ENCODE data around the gene MDH2. TPM values are rescaled to one million over a fixed set of nuclear protein-coding genes. Genes with fewer than 3 reads are reported as not detected.
"Not testable (repeated sequence)": the region's sequence is repeated elsewhere in the genome, so short reads cannot be mapped to it uniquely, and the experiment has no call there.

MDH2 gene
- total RNA-seq, 6 donors from 2014 or later, result 52.4 to 131 (median 111) TPM

GRCh38 chr7:76095908-76096307 is 48.0 kb downstream of the MDH2 start:
- DNase-seq, result no peak
- no peak overlapping the region for H3K27ac ChIP-seq
- no peaks in the 10 kb centered on the region for H3K27me3 ChIP-seq
- no peak overlapping the region for H3K4me3 ChIP-seq
- H3K36me3 ChIP-seq, result no peaks in the 10 kb centered on the region
- no peak for ATAC-seq (ENCODE audit: low FRiP score in 2 of 2)
- no peaks in the 10 kb centered on the region for H3K4me1 ChIP-seq
- TF ChIP-seq EP300 (IDR thresholded peaks at IDR 0.05) (no peak), POLR2A (IDR thresholded peaks at IDR 0.05) (no peak), CTCF (IDR thresholded peaks at IDR 0.05) (no peak), POLR2AphosphoS5 (IDR thresholded peaks at IDR 0.05) (no peak)
- no peaks in the 10 kb centered on the region for H3K9me3 ChIP-seq
- WGBS, 2 donors, result 86 to 95% methylated on average over 3 of the region's 3 CpGs

GRCh38 chr7:76101693-76102437 is 54.0 kb downstream of the MDH2 start:
- not testable (repeated sequence) for DNase-seq, H3K4me1 ChIP-seq
- 87 to 90% methylated on average over 12 of the region's 12 CpGs for WGBS, 2 donors

GRCh38 chr7:76103788-76104187 is 55.9 kb downstream of the MDH2 start:
- H3K4me1 ChIP-seq; H3K36me3 ChIP-seq; ATAC-seq (ENCODE audit: low FRiP score in 2 of 2); H3K4me3 ChIP-seq; H3K9me3 ChIP-seq; DNase-seq; H3K27me3 ChIP-seq; H3K27ac ChIP-seq: not testable (repeated sequence)
- 88 to 100% methylated on average over 2 of the region's 2 CpGs for WGBS, 2 donors

More at GRCh38 chr7:76101693-76102437, 54.0 kb downstream of the MDH2 start:
- H3K27me3 ChIP-seq; H3K36me3 ChIP-seq; ATAC-seq (ENCODE audit: low FRiP score in 2 of 2); H3K9me3 ChIP-seq; H3K27ac ChIP-seq; H3K4me3 ChIP-seq: not testable (repeated sequence)

GRCh38 chr7:76106130-76106529 is 58.2 kb downstream of the MDH2 start:
- not testable (repeated sequence) for H3K4me3 ChIP-seq; DNase-seq; H3K9me3 ChIP-seq; H3K4me1 ChIP-seq; H3K36me3 ChIP-seq; H3K27me3 ChIP-seq; H3K27ac ChIP-seq; ATAC-seq (ENCODE audit: low FRiP score in 2 of 2)
- WGBS, 2 donors, result 86 to 94% methylated on average over 6 of the region's 6 CpGs

GRCh38 chr7:76106893-76107292 is 59.0 kb downstream of the MDH2 start:
- H3K4me3 ChIP-seq, result no peak overlapping the region
- H3K4me1 ChIP-seq, result no peaks in the 10 kb centered on the region
- TF ChIP-seq CTCF (IDR thresholded peaks at IDR 0.05), result no peak
- no peak for TF ChIP-seq EP300 (IDR thresholded peaks at IDR 0.05)
- TF ChIP-seq POLR2AphosphoS5 (IDR thresholded peaks at IDR 0.05), result no peak
- no peak for TF ChIP-seq POLR2A (IDR thresholded peaks at IDR 0.05)
- H3K9me3 ChIP-seq, result no peaks in the 10 kb centered on the region
- H3K27me3 ChIP-seq, result no peaks in the 10 kb centered on the region
- DNase-seq (no peak), ATAC-seq (ENCODE audit: low FRiP score in 2 of 2) (no peak)
- H3K27ac ChIP-seq, result no peak overlapping the region
- WGBS, 2 donors, result 78 to 79% methylated on average over 5 of the region's 5 CpGs
- H3K36me3 ChIP-seq, result no peaks in the 10 kb centered on the region

- Histone ChIP-seq H3K27ac (peak overlapping the region in 2 of 4 donors; percentile 31 to 34), H3K9me3 (no peaks in the 10 kb centered on the region), H3K4me1 (no peaks in the 10 kb centered on the region), H3K36me3 (no peaks in the 10 kb centered on the region), H3K27me3 (no peaks in the 10 kb centered on the region), H3K4me3 (no peak overlapping the region)
- TF ChIP-seq EP300 (IDR thresholded peaks at IDR 0.05) (no peak), POLR2A (IDR thresholded peaks at IDR 0.05) (no peak), CTCF (IDR thresholded peaks at IDR 0.05) (no peak), POLR2AphosphoS5 (IDR thresholded peaks at IDR 0.05) (no peak)
- DNase-seq (peak in 1 of 2 donors; percentile 77), ATAC-seq (ENCODE audit: low FRiP score in 2 of 2) (peak; percentile 61 to 85)
- 61 to 68% methylated on average over 11 of the region's 11 CpGs for WGBS, 2 donors
Measured at GRCh38 chr7:76108540-76109233, 60.8 kb downstream of the MDH2 start.

- not testable (repeated sequence) for H3K27me3 ChIP-seq; H3K4me1 ChIP-seq; H3K9me3 ChIP-seq; H3K4me3 ChIP-seq; H3K36me3 ChIP-seq; ATAC-seq (ENCODE audit: low FRiP score in 2 of 2); H3K27ac ChIP-seq
- 90 to 92% methylated on average over 9 of the region's 9 CpGs for WGBS, 2 donors
- peak in 1 of 2 donors; percentile 69 for DNase-seq
Measured at GRCh38 chr7:76113042-76113630, 65.2 kb downstream of the MDH2 start.

- not testable (repeated sequence) for H3K36me3 ChIP-seq; H3K27me3 ChIP-seq; H3K4me3 ChIP-seq; H3K4me1 ChIP-seq; ATAC-seq (ENCODE audit: low FRiP score in 2 of 2); DNase-seq; H3K9me3 ChIP-seq; H3K27ac ChIP-seq
- WGBS, 2 donors, result 88 to 100% methylated on average over 1 of the region's 1 CpG
Measured at GRCh38 chr7:76114742-76115141, 66.8 kb downstream of the MDH2 start.
